OCI-LY7 (cell line): ENCODE data around the gene SLC4A1AP. TPM values are rescaled to one million over a fixed set of nuclear protein-coding genes. Genes with fewer than 3 reads are reported as not detected.

Experiments
- BruUV-seq: library from RNA; stranded (reverse); fragments of 400-500 nt; replicated peaks from 2 replicates; lab custom pipeline; 2021; lab: Mats Ljungman, UMichigan
- CTCF ChIA-PET: fragments of 300-600 bp; sonication (Branson Sonifier 250); formaldehyde crosslinking; loops from one replicate; lab custom pipeline; 2022; ENCODE audit warnings: antibody characterized with exemption; ENCODE audit not compliant: unreplicated experiment; lab: Charles Lee
- POLR2A ChIA-PET: fragments of 300-600 bp; sonication (Branson Sonifier 250); formaldehyde crosslinking; loops from one replicate; lab custom pipeline; 2022; ENCODE audit warnings: antibody characterized with exemption; lab: Charles Lee
- DNase-seq: peaks from one replicate; pipeline ENCODE4 v3.0.0-alpha.2; 2015; ENCODE audit warnings: low spot score
- H2AFZ ChIP-seq: fragments of 200-600 bp; sonication (generic), shearing (Covaris generic); 2 replicates; pipeline ENCODE4 v1.6.1; 2014; ENCODE audit warnings: mild to moderate bottlenecking, antibody characterized with exemption, low read length, moderate library complexity
- H3K27ac ChIP-seq: fragments of 200-600 bp; sonication (generic); 2 replicates; pipeline ENCODE4 v1.5.1; 2014; ENCODE audit warnings: mixed run types, low read depth, mild to moderate bottlenecking, moderate library complexity, low read length, inconsistent platforms; ENCODE audit not compliant: poor library complexity, severe bottlenecking
- H3K36me3 ChIP-seq: fragments of 200-600 bp; sonication (generic); 2 replicates; pipeline ENCODE4 v1.6.1; 2014; ENCODE audit warnings: mild to moderate bottlenecking, antibody characterized with exemption, low read length, moderate library complexity, mixed read lengths; ENCODE audit not compliant: insufficient read depth
- H3K4me1 ChIP-seq: fragments of 200-600 bp; sonication (generic); 2 replicates; pipeline ENCODE4 v1.5.1; 2014; ENCODE audit warnings: mild to moderate bottlenecking, low read length; ENCODE audit not compliant: insufficient read depth, poor library complexity, severe bottlenecking
- H3K4me2 ChIP-seq: fragments of 200-600 bp; sonication (generic); 2 replicates; pipeline ENCODE4 v1.6.1; 2014; ENCODE audit warnings: mild to moderate bottlenecking, low read length
- H3K4me3 ChIP-seq: fragments of 200-600 bp; sonication (generic); 2 replicates; pipeline ENCODE4 v1.5.1; 2014; ENCODE audit warnings: mild to moderate bottlenecking, low read depth, low read length; ENCODE audit not compliant: poor library complexity, severe bottlenecking
- H3K79me2 ChIP-seq: fragments of 200-600 bp; sonication (generic); 2 replicates; pipeline ENCODE4 v1.6.1; 2016; ENCODE audit warnings: low read depth, mild to moderate bottlenecking, low read length, moderate library complexity, mixed read lengths; ENCODE audit not compliant: insufficient read depth
- H3K9me2 ChIP-seq: fragments of 200-600 bp; sonication (generic); 2 replicates; pipeline ENCODE4 v1.6.1; 2016; ENCODE audit warnings: mild to moderate bottlenecking, low read length, mixed read lengths; ENCODE audit not compliant: insufficient read depth
- H3K9me3 ChIP-seq: fragments of 200-600 bp; sonication (generic); 2 replicates; pipeline ENCODE4 v1.6.1; 2014; ENCODE audit warnings: mild to moderate bottlenecking, mixed run types, low read length, mixed read lengths
- H4K20me1 ChIP-seq: fragments of 200-600 bp; sonication (generic); 2 replicates; pipeline ENCODE4 v1.6.1; 2014; ENCODE audit warnings: mild to moderate bottlenecking, antibody characterized with exemption, low read length, moderate library complexity, mixed read lengths; ENCODE audit not compliant: insufficient read depth
- CTCF ChIP-seq: fragments of 200-600 bp; sonication (generic); conservative IDR thresholded peaks from 2 replicates; pipeline ENCODE4 v1.5.1; 2014; ENCODE audit warnings: mild to moderate bottlenecking, antibody characterized with exemption, low read length, moderate library complexity, mixed read lengths
- EZH2phosphoT487 ChIP-seq: fragments of 200-600 bp; sonication (generic); IDR thresholded peaks from 2 replicates; pipeline ENCODE4 v1.6.1; 2018; ENCODE audit warnings: low read depth, borderline replicate concordance, mild to moderate bottlenecking, mixed run types, antibody characterized with exemption, low read length, moderate library complexity, mixed read lengths
- intact Hi-C: fragments of 100-400 bp; cut with micrococcal nuclease; formaldehyde crosslinking; loops from one replicate; pipeline ENCODE4 v1.10.0; 2022; ENCODE audit not compliant: unreplicated experiment
- total RNA-seq, 2 experiments: library from RNA; depleted of rRNA in 1 of 2; stranded (reverse); fragments of >200 nt in 1 of 2; shearing (Covaris generic) in 1 of 2; gene quantifications; 2 replicates each; pipeline ENCODE4 v1.2.3, GENCODE V29; 2014 to 2022

SLC4A1AP gene
- total RNA-seq, 2 experiments from 2014 or later, result 26.2 to 27.9 TPM

GRCh38 chr2:27708257-27708654 is 44.6 kb downstream of the SLC4A1AP start:
- Histone ChIP-seq H3K4me1 (no peaks in the 10 kb centered on the region), H3K36me3 (no peaks in the 10 kb centered on the region), H3K9me3 (no peaks in the 10 kb centered on the region), H3K4me2 (no peak overlapping the region), H3K4me3 (no peak overlapping the region), H2AFZ (no peak overlapping the region), H3K79me2 (no peaks in the 10 kb centered on the region), H3K27ac (no peak overlapping the region), H4K20me1 (no peaks in the 10 kb centered on the region), H3K9me2 (no peaks in the 10 kb centered on the region)
- TF ChIP-seq EZH2phosphoT487 (no peak), CTCF (no peak)
- intact Hi-C loops, result no loop called here
- no TSS peak for BruUV-seq
- CTCF ChIA-PET, result no interaction called here
- no peak for DNase-seq
- POLR2A ChIA-PET, result no interaction called here

DNA sequence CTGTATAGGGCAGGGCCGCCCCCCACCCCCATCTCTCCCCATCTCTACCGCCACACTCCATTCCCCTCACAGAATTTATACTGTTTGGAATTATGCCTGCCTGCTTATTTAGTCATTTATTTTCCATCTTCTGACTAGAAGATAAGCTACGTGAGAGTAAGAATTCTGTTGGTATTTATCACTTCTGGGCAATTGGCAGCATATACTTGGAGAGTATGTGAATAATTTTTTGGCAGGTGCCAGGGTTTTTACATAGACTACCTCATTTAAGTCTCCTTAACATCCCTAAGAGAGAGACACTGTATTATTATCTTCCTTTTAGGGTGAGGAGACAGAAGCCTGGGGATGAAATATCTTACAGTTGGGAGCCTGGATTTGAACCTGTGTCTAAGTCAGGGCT is 45.0 kb downstream of the SLC4A1AP start:
- TF ChIP-seq CTCF (no peak), EZH2phosphoT487 (no peak)
- no TSS peak for BruUV-seq

GRCh38 chr2:27709326-27709725 is 45.6 kb downstream of the SLC4A1AP start:
- CTCF ChIA-PET, result no interaction called here
- H3K79me2 ChIP-seq, result no peaks in the 10 kb centered on the region
- no TSS peak for BruUV-seq

More for the DNA sequence above, 45.0 kb downstream of the SLC4A1AP start:
- Histone ChIP-seq H3K36me3 (no peaks in the 10 kb centered on the region), H3K9me2 (no peaks in the 10 kb centered on the region), H3K4me3 (no peak overlapping the region), H3K4me2 (no peak overlapping the region), H2AFZ (no peak overlapping the region), H3K79me2 (no peaks in the 10 kb centered on the region), H3K27ac (no peak overlapping the region), H3K9me3 (no peaks in the 10 kb centered on the region), H4K20me1 (no peaks in the 10 kb centered on the region), H3K4me1 (no peaks in the 10 kb centered on the region)
- ChIA-PET CTCF (no interaction called here), POLR2A (interaction anchor here (0.6 kb wide), 1 partner anchor 64 kb away, joined by 4 read pairs; no protein-coding TSS in a partner anchor)
- no peak for DNase-seq
- intact Hi-C loops, result no loop called here

More at GRCh38 chr2:27709326-27709725, 45.6 kb downstream of the SLC4A1AP start:
- no peaks in the 10 kb centered on the region for H3K4me1 ChIP-seq
- intact Hi-C loops, result no loop called here
- H2AFZ ChIP-seq, result no peak overlapping the region
- POLR2A ChIA-PET, result no interaction called here
- no peaks in the 10 kb centered on the region for H3K9me3 ChIP-seq
- no peak overlapping the region for H3K4me3 ChIP-seq
- H4K20me1 ChIP-seq, result no peaks in the 10 kb centered on the region
- no peak overlapping the region for H3K4me2 ChIP-seq
- H3K27ac ChIP-seq, result no peak overlapping the region
- no peak for TF ChIP-seq EZH2phosphoT487
- H3K9me2 ChIP-seq, result no peaks in the 10 kb centered on the region
- no peaks in the 10 kb centered on the region for H3K36me3 ChIP-seq
- DNase-seq, result no peak
